Subcutaneous adipose tissue (tissue), 4 donors: Measurements from ENCODE around the gene SEC16A. TPM values are rescaled to one million over a fixed set of nuclear protein-coding genes. Genes with fewer than 3 reads are reported as not detected.

Experiments used
- CTCF ChIP-seq: fragments of 450-650 bp; IDR thresholded peaks from one replicate; pipeline ENCODE4 v1.5.1; 2016; ENCODE audit warnings: low read depth, mild to moderate bottlenecking, control low read depth, antibody characterized with exemption, moderate library complexity
- small RNA-seq: library from RNA; depleted of rRNA; stranded (forward); fragments of <200 nt; gene quantifications from one replicate; pipeline ENCODE3, GENCODE V24; 2016
- total RNA-seq, 4 donors: library from RNA; depleted of rRNA; stranded (reverse); fragments of >200 nt; gene quantifications; one replicate each; pipeline ENCODE4 v1.1.0, GENCODE V29; 2016

The SEC16A gene
- total RNA-seq, 4 donors from 2014 or later = 39.0 to 65.4 (median 52.9) TPM

GRCh38 chr9:136393531-136393930 is 89.3 kb downstream of the SEC16A start:
- TF ChIP-seq CTCF = no peak

- no peak for TF ChIP-seq CTCF
Measured at GRCh38 chr9:136392538-136393449, 90.0 kb downstream of the SEC16A start.

GRCh38 chr9:136391737-136392537 is 90.9 kb downstream of the SEC16A start:
- TF ChIP-seq CTCF = no peak

Small RNA genes within 50 kb of the gene (small RNA-seq; reads per million reads assigned to genes)
- gene MIR4673 = not detected

Other genes with a start within 250 kb of the SEC16A start
- 1 to 10 TPM; 3.7 to 5.3 (median 4.5) TPM for gene QSOX2, start 237.2 kb downstream of the SEC16A start, total RNA-seq
- not detected for gene CCDC187, start 178.9 kb downstream of the SEC16A start, total RNA-seq
- gene GPSM1, start 155.5 kb downstream of the SEC16A start, total RNA-seq = 1 to 10 TPM; 2.1 to 5.8 (median 4.1) TPM
- 10 to 100 TPM; 10.7 to 36.1 (median 20.1) TPM for gene DNLZ, start 119.3 kb downstream of the SEC16A start, total RNA-seq
- gene CARD9, start 109.4 kb downstream of the SEC16A start, total RNA-seq = 1 to 10 TPM in 3 of 4 donors, under 1 TPM in 1; 0.75 to 6.5 (median 3.3) TPM
- gene SNAPC4, start 82.9 kb downstream of the SEC16A start, total RNA-seq = 10 to 100 TPM in 1 of 4 donors, 1 to 10 TPM in 3; 2.4 to 10.4 (median 3.7) TPM
- 10 to 100 TPM; 23.3 to 42.0 (median 33.2) TPM for gene ENTR1, start 72.4 kb downstream of the SEC16A start, total RNA-seq
- gene PMPCA, start 72.4 kb downstream of the SEC16A start, total RNA-seq = 10 to 100 TPM; 14.8 to 33.3 (median 29.8) TPM
- gene INPP5E, start 43.2 kb downstream of the SEC16A start, total RNA-seq = 10 to 100 TPM in 1 of 4 donors, 1 to 10 TPM in 3; 4.4 to 12.8 (median 5.0) TPM
- 10 to 100 TPM; 18.0 to 94.4 (median 21.3) TPM for gene NOTCH1, start 63.0 kb upstream of the SEC16A start, total RNA-seq
- 100 to 1,000 TPM in 2 of 4 donors, 10 to 100 TPM in 2; 47.6 to 161 (median 102) TPM for gene EGFL7, start 179.9 kb upstream of the SEC16A start, total RNA-seq
- 1,000 to 10,000 TPM in 1 of 4 donors, 100 to 1,000 TPM in 3; 300 to 1,989 (median 392) TPM for gene AGPAT2, start 204.4 kb upstream of the SEC16A start, total RNA-seq
- gene DIPK1B, start 229.5 kb upstream of the SEC16A start, total RNA-seq = 1 to 10 TPM; 1.9 to 7.9 (median 5.6) TPM